Keratinocyte (primary cell): ENCODE data around the gene KRTAP15-1.

Source experiments
- CTCF ChIP-seq, 3 experiments: IDR thresholded peaks in 1 of 3; conservative IDR thresholded peaks in 1 of 3; optimal IDR thresholded peaks in 1 of 3; 2 replicates in 2 of 3; 3 replicates in 1 of 3; pipeline versions ENCODE3 to v1.5.1; 2011; ENCODE audit warnings: low read length in 3 of 3, mild to moderate bottlenecking in 3 of 3, moderate library complexity in 2 of 3, control low read depth in 1 of 3, inconsistent platforms in 1 of 3; ENCODE audit not compliant: insufficient read depth in 2 of 3; ENCODE audit errors: extremely low read depth in 1 of 3
- EZH2 ChIP-seq: IDR thresholded peaks from one replicate; pipeline ENCODE4 v1.6.1; 2012; ENCODE audit warnings: inconsistent platforms, mild to moderate bottlenecking, low read length, moderate library complexity

GRCh38 chr21:30478004-30478403 is 37.9 kb downstream of the KRTAP15-1 start:
- TF ChIP-seq CTCF (optimal IDR thresholded peaks at IDR 0.05 in 1 of 3, IDR thresholded peaks at IDR 0.05 in 1 of 3, conservative IDR thresholded peaks at IDR 0.05 in 1 of 3; ENCODE audit: extremely low read depth in 1 of 3, insufficient read depth in 2 of 3, low read length in 3 of 3), result no peak
- no peak for TF ChIP-seq EZH2
